ENCODE data around the gene NOTO. TPM values are rescaled to one million over a fixed set of nuclear protein-coding genes. Genes with fewer than 3 reads are reported as not detected.

NOTO gene
- total RNA-seq, 1 donor from 2014 or later = not detected

- intact Hi-C loops (cut with micrococcal nuclease) = no loop called here
- no peak for DNase-seq
- no peaks in the 10 kb centered on the region for H3K9me3 ChIP-seq (replicated peaks)
- H3K4me3 ChIP-seq = no peak overlapping the region
- TF ChIP-seq CTCF (IDR thresholded peaks at IDR 0.05; ENCODE audit: borderline replicate concordance) = no peak
- peaks cover 16% of the 10 kb centered on the region for H3K27me3 ChIP-seq (ENCODE audit: low read depth)
- H3K4me1 ChIP-seq = peaks cover 25% of the 10 kb centered on the region
- no peaks in the 10 kb centered on the region for H3K36me3 ChIP-seq
- no peak overlapping the region for H3K27ac ChIP-seq (replicated peaks)
These were observed 8.3 kb downstream of the NOTO start for GRCh38 chr2:73210696-73211095.

GRCh38 chr2:73212098-73212447, 9.7 kb downstream of the NOTO start:
- intact Hi-C loops (cut with micrococcal nuclease) = no loop called here
- Histone ChIP-seq H3K4me1 (peaks cover 25% of the 10 kb centered on the region), H3K27ac (replicated peaks) (no peak overlapping the region), H3K36me3 (no peaks in the 10 kb centered on the region), H3K9me3 (replicated peaks) (no peaks in the 10 kb centered on the region), H3K27me3 (ENCODE audit: low read depth) (peaks cover 2% of the 10 kb centered on the region), H3K4me3 (no peak overlapping the region)
- DNase-seq = no peak
- TF ChIP-seq CTCF (IDR thresholded peaks at IDR 0.05; ENCODE audit: borderline replicate concordance) = no peak

- peak; percentile 68 for DNase-seq
- peaks cover 25% of the 10 kb centered on the region for H3K4me1 ChIP-seq
- H3K27ac ChIP-seq (replicated peaks) = peak overlapping the region; percentile 75
- H3K4me3 ChIP-seq = no peak overlapping the region
- no peaks in the 10 kb centered on the region for H3K36me3 ChIP-seq
- intact Hi-C loops (cut with micrococcal nuclease) = no loop called here
- peak; percentile 92 for TF ChIP-seq CTCF (IDR thresholded peaks at IDR 0.05; ENCODE audit: borderline replicate concordance)
- H3K9me3 ChIP-seq (replicated peaks) = no peaks in the 10 kb centered on the region
- H3K27me3 ChIP-seq (ENCODE audit: low read depth) = no peaks in the 10 kb centered on the region
These were observed 10.2 kb downstream of the NOTO start for GRCh38 chr2:73212448-73213176.

GRCh38 chr2:73214120-73215035, 12.0 kb downstream of the NOTO start, which contains the start of gene SMYD5:
SMYD5 (plus strand) TSS chr2:73214245; CDS start chr2:73214267, 22 bp downstream.
- peak; percentile 85 for DNase-seq
- Histone ChIP-seq H3K36me3 (no peaks in the 10 kb centered on the region), H3K4me1 (peaks cover 38% of the 10 kb centered on the region), H3K9me3 (replicated peaks) (no peaks in the 10 kb centered on the region), H3K27ac (replicated peaks) (peak within 1 kb of the TSS; percentile 75), H3K4me3 (peak within 1 kb of the TSS; percentile 92), H3K27me3 (ENCODE audit: low read depth) (no peaks in the 10 kb centered on the region)
- TF ChIP-seq CTCF (IDR thresholded peaks at IDR 0.05; ENCODE audit: borderline replicate concordance) = no peak
- intact Hi-C loops (cut with micrococcal nuclease) = no loop called here

GRCh38 chr2:73215254-73215653, 12.9 kb downstream of the NOTO start:
- DNase-seq = no peak
- intact Hi-C loops (cut with micrococcal nuclease) = no loop called here
- Histone ChIP-seq H3K27me3 (ENCODE audit: low read depth) (no peaks in the 10 kb centered on the region), H3K36me3 (peaks cover 5% of the 10 kb centered on the region), H3K9me3 (replicated peaks) (no peaks in the 10 kb centered on the region), H3K27ac (replicated peaks) (no peak overlapping the region), H3K4me3 (peak overlapping the region; percentile 92), H3K4me1 (peaks cover 38% of the 10 kb centered on the region)
- no peak for TF ChIP-seq CTCF (IDR thresholded peaks at IDR 0.05; ENCODE audit: borderline replicate concordance)
